HG03520 (cell line): ENCODE measurements around the gene PSMB5.

ENCODE experiments used
- ATAC-seq: cut with Tn5 transposase; IDR thresholded peaks from one replicate; pipeline ENCODE4 v1.9.1; 2021; ENCODE audit warnings: mild to moderate bottlenecking, moderate library complexity; ENCODE audit not compliant: unreplicated experiment

Gene PSMB5

DNA sequence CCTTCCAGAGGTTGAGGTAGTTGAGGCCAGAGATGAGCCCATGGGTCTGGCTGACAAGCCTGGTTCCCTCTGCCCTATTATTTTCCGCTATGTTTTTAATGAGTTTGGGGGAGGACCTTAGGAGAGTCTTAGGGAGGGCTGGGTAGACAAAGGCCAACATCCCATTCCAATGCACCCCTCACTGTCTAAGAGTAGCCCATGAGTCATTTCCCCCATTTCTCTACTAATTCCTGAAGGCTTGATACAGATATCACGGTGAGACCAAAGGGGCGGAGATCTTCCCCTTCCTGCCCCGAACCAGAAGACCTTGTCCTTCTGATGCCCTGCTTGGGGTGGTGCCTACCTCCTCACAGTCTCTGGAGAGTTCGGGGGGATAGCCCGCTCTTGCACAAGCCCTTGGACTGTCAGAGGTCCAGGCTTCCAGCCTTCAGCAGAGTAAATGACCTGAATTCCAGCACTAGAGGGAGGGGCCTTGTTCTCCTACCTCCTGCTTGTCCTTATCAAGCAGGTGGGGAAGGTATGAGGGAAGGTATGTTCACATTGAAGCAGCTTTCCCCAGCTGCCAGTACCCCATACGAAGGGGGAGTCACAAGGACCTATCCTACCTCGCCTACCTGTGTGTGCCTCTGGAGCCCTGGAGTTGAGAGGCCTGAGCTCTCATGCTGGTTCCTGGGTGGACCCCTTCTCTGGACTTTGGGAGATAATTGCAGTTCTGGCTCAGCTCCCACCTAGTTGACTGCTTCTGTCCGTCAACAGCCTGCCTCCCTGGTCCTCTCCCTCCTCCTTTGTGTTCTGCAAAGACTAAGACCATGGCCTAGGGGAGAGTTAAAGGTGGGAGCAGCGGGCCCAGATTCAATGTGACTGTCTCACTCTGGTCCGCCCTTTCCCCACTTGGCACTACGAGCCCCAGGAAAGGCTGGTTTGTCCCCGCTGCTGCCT lies 11.0 kb upstream of the PSMB5 start:
- no peak for ATAC-seq

DNA sequence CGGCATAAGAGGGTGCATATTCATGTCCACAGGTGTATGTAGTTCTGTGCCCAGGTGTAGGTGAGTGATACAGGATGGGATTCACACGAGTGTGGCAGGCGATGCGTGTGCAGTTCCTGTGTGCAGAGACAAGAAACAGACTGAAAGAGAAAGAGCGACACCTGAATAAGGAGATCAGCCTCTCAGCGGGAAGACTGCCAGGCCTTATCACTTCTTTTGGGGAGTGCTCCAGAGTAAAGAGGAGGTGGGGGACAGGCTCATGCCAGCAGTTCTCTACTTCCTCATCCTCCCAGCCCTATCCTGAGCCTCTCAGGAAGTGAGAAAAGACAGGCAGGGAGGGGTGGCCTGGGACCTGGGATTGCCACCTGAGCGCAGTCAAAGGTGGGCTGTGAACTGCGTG lies 10.1 kb upstream of the PSMB5 start:
- no peak for ATAC-seq

DNA sequence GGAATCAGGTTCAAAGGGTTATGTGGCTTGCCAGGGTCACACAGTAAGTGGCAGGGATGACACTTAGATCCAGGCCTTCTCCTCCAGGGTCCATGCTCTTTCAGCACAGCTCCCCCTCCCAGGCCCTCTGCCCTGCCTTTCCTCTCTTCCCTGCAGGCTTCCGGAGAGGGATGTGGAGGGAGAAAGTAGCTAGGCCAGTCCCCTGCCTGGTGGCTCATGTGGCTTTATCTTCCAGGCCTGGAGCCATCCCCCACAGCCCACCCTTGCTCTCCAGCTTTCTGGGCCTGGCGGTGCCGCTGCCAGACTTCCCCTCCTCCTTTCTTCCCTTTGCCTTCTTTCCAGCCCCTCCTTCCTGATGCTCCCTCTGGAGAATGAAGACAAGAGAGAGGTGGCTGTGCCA lies 9.1 kb upstream of the PSMB5 start:
- no peak for ATAC-seq

GRCh38 chr14:23043145-23043544 lies 8.4 kb upstream of the PSMB5 start:
- no peak for ATAC-seq

DNA sequence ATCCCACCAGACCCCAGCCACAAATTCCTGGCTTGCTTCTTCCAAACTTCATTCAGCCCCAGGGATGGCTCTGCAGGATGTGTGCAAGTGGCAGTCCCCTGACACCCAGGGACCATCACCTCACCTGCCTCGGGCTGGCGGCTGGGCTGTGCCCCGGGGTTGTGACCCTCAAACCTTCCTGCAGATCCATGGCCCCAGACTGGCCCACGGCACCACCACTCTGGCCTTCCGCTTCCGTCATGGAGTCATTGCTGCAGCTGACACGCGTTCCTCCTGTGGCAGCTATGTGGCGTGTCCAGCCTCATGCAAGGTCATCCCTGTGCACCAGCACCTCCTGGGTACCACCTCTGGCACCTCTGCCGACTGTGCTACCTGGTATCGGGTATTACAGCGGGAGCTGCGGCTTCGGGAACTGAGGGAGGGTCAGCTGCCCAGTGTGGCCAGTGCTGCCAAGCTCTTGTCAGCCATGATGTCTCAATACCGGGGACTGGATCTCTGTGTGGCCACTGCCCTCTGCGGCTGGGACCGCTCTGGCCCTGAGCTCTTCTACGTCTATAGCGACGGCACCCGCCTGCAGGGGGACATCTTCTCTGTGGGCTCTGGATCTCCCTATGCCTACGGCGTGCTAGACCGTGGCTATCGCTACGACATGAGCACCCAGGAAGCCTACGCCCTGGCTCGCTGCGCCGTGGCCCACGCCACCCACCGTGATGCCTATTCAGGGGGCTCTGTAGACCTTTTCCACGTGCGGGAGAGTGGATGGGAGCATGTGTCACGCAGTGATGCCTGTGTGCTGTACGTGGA lies 7.7 kb upstream of the PSMB5 start, which contains the start of gene PSMB11:
PSMB11 (plus strand) TSS at position 51 of the 804 bp plus-strand sequence; CDS start at position 65, 14 bp downstream.
- ATAC-seq: no peak

- ATAC-seq: no peak
Observed at GRCh38 chr14:23041729-23042128, 7.0 kb upstream of the PSMB5 start.

DNA sequence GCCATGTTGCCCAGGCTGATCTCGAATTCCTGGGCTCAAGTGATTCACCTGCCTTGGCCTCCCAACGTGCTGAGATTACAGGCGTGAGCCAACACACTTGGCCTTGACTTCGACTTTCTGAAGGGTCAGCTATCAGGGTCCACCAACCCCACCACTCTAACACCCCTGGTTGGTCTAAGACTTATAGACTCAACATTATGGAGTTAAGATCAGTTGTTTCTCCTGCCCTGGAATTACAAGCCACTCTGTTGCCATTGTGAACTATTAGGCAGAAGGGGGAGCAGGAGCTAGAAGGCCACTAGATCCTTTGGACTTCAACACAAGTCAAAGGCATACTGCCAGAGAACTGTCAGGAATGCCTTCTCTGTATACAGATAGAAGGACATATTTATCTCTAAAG lies 5.4 kb upstream of the PSMB5 start:
- no peak for ATAC-seq

DNA sequence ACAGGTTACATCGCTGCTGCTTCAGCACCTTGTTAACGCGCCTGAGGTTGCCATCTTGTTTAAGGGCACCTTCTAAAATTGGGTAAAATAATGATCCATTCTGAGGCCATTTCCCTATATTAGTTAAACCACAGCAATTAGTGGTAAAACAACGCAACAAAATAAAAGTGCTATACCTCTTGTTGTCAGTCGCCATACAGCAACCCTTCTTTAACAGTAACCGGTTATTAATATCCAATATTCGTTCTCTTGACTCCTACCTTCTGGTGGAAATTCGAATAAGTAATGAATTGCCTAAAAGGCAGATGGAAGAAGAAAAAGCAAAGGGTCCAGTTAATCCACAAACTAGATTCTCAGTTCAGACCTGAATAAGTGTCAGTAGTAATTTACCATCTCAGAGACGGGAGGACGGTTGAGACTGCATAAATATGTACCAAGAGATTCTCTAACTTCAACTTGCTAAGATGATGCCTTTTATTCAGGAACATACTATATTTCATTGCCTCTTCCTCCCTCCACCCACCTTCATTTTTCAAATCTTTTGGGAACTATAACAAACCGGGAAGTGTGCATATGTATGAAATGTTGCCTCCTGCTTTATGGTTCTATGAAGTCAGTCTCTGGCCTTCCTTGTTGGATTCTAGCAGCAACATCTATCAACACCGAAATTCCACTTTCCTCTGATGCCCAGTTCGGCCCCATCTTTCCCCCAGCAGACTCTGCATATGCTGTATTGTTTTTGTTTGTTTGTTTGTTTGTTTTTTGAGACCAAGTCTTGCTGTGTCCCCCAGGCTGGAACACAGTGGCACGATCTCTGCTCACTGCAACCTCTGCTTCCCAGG lies 824 bp upstream of the PSMB5 start:
- ATAC-seq: no peak

- no peak for ATAC-seq
Observed at GRCh38 chr14:23033801-23034497, 751 bp downstream of the PSMB5 start.

DNA sequence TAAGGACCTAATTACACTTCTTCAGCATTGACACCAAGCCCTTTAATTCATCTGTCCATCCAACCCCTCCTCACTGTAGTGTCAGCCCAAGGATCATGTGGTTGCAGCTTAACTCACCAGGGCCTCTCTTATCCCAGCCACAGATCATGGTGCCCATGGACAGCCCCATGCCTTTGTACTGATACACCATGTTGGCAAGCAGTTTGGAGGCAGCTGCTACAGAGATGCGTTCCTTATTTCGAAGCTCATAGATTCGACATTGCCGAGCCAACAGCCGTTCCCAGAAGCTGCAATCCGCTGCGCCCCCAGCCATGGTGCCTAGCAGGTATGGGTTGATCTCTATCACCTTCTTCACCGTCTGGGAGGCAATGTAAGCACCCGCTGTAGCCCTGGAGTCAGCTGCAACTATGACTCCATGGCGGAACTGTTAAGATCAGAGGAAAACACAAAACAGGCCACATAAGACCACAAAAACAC lies 1.4 kb downstream of the PSMB5 start:
- no peak for ATAC-seq

DNA sequence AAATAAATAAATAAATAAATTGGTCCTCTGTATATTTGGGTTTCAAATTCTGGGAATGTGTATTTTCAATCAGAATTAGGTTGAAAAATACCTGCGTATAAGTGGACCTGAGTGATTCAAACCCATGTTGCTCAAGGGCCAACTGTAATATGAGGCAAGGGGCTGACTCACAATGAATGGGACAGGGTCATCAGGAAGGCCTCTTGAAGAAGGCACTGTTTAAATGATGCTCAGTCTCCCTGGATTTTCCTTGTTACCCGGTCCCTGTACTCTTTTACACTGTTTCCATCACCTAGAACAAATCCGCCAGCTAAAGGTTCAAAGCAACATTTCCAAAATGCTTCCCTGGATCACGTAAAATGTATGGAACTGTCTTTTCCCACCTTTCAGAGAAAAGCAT lies 3.8 kb downstream of the PSMB5 start:
- ATAC-seq: no peak

GRCh38 chr14:23028799-23029198 lies 5.9 kb downstream of the PSMB5 start:
- no peak for ATAC-seq

DNA sequence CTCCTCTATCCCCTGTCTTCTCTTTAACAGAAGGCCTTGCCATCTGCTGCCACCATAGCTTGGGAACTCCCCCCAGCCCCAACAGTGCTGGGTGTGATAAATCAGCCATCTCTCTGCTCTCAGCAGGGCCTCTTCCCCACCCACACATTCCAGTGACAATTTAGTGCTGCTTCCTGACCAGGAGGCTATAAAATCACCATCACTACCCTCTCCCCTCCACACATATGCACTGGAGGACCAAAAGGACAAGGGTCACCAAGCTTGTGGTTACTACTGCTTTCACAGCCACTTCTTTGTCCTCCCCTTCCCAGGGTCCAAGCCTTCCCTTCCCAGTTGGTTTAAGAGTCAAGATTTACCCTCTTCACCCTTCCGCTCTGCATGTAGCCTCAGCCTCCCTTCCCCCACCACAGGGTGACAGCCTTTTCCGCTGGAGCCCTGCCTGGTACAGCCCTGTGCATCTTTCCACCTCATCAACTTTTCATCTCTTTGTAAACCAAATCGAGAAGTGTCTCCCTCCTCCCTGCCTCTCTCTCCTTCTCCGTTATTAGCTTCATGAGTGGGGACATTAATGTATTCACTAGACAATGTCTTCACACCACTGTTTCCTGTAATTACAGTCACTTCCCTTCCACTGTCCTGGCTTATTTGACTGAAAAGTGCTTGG lies 9.4 kb downstream of the PSMB5 start:
- ATAC-seq: no peak

- ATAC-seq: no peak
Observed at GRCh38 chr14:23024612-23025075, 10.1 kb downstream of the PSMB5 start.

DNA sequence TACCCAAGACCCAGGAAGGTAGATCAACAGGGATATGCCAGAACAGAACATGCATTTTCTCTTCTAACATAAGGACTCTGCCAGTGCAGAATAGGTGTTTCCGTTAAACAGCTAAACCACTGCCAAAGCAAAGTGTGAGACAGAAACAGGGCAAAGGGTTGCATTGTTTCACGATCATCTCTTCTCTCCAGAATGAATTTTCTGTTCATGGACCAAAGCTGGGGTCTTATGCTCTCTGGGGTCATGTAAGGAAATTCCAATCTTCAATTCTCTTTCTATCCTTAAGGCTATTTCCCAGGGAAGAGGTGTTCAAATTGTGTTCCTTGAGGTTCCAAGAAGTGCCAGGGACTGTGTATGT lies 10.9 kb downstream of the PSMB5 start:
- ATAC-seq: no peak

- ATAC-seq: no peak
Observed at GRCh38 chr14:23023022-23023794, 11.5 kb downstream of the PSMB5 start.

DNA sequence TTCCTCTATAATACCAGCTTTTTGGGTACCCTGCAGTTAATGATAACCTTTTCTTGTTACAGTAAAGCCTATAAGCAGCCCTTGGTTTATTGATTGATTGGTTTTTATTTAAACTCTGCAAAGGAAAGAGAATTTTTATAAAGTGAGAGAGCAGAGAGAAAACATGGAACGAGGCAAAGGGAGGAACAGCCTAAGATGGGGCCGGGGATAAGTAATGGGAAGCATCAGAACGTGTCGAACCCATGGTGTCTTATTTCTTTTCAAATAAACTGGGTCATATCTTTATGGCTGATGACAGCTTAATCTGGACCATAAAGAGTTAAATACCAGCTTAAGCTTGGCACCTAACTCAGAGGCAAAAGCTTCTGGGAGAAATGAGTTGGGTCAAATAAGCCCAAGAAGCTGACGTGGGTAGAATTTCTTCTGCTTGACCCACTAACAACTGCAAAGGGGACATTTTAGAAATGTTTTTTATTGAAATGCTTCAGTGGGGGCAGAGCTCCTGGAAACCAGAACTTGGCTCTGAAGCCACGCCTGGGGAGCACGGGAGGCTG lies 12.7 kb downstream of the PSMB5 start:
- no peak for ATAC-seq

DNA sequence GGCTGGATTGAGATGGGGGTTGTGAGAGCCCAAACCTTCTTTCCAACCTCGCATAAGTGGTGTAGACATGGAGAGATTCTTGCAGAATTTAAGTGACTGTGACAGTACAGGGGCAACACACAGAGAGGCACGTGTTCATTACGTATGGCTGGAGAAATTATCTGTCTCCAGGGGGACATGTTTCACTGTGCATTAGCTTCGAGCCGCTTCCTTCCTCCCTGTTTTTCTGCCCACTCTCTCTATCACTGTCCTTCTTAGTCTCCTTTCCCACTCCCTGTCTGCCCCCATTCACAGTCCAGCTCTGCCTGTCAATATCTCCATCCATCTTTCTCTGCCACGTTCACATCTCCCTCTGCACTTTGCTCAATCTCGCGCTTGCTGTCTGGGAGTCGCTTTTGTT lies 13.3 kb downstream of the PSMB5 start:
- ATAC-seq: no peak
